ENCODE measurements around the gene RAB40C.

The RAB40C gene

DNA sequence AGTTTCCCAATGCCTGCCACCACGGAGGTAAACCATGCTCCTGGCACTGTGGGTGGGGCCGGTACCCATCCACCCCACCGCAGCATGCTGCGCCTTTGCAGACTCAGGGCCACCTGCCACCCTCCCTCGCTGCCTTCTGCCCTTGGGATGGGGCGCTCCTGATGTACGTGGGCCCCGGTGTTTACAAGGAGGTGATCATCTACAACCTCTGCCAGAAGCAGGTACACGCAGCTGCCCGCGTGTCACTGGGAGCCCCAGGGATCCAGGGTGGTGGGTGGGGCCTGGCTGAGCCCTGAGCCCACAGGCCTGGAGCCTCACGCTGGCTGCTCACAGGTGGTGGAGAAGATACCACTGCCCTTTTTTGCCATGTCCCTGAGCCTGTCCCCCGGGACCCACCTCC, 76.7 kb downstream of the RAB40C start:
- in situ Hi-C loops (cut with HindIII; ENCODE audit: low sequenced_read_pairs): no loop called here

DNA sequence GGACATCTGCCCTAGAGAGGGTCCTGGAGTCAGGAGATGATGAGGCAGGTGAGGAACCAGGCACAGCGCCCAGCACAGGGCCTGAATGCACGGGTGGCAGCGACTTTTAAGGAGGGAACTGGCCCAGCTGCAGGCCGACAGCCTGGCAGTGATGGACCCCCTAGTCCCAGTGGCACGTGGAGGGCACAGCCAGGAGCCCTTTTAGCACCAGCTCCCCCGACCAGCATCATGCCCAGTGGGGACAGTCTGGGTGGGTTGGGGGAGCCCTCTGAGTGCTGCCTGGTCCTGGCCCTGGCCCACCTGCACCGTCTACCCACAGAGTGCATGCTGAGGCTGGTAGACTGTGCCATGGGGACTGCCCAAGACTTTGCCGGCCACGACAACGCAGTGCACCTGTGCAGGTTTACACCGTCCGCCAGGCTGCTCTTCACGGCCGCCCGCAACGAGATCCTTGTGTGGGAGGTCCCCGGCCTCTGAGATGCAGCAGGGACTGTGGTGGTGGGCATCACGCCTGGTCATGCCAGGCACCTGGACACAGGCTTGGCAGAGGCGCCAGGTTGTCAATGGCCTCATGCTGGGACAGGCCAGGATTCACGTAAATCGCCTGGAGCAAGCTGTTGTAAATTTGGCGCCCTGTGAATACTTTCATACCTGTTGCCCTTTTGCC, 77.4 kb downstream of the RAB40C start:
- in situ Hi-C loops (cut with HindIII; ENCODE audit: low sequenced_read_pairs): no loop called here

DNA sequence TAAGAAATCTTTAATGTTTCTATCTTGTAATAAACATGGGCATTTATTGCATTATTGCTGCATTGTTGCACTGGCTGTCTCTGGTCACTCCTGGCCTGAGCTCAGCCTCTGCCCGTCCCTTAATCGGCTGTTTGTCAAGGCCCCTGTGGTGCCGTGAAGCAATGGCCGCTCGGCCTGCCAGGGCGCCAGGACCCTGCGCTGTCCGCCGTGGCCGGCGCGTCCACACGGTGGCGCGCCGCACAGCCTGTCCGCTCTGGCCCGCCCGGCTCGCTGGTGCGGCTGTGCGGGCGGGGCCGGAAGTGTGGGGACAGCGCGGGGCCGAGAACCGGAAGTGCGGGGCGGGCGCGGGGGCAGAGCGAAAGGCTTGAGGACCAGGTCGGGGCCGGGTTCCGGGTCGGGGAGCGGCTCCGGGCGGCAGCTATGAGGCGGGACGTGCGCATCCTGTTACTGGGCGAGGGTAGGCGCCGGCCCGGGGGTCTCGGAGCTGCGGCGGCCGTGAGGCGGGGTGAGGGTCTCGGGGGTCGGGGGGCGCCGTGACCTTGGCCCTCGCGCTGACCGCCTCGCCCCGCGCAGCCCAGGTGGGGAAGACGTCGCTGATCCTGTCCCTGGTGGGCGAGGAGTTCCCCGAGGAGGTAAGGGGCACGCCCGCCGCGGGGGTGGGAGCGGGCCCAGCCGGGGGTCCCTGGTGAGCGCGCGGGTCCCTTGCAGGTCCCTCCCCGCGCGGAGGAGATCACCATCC, 78.1 kb downstream of the RAB40C start, which contains the start of gene RHOT2:
TSS of gene RHOT2 (plus strand) at position 353 of the 739 bp plus-strand sequence. CDS start at position 421, 68 bp downstream.
- in situ Hi-C loops (cut with HindIII; ENCODE audit: low sequenced_read_pairs): no loop called here

DNA sequence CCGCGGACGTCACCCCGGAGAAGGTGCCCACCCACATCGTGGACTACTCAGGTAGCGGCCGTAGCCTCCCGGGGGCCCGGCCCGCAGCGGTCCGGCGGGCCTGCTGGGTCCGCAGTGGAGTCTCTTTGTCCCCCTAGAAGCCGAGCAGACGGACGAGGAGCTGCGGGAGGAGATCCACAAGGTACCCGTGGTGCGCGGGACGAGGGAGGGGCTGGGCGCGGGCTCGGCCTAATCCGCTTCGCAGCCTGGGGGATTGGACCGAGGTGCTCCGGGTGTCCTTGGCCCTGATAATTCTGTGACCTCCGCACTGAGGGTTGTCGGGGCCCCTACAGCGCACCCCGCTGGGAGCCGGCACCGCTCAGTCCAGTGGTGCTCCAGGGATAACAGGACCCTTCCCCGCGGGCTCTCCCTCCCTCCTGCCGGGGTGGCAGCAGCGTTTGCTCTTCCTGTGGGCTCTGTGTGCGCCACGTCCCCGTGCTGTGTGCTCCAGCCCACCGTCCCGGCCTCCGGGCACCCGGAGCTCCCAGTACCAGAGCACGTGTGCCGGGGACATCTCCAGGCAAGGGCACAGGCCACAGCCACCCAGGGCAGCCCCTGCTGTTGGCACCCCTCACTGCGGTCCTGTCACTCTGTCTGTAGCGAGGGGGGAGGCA, 78.8 kb downstream of the RAB40C start:
- in situ Hi-C loops (cut with HindIII; ENCODE audit: low sequenced_read_pairs): no loop called here

DNA sequence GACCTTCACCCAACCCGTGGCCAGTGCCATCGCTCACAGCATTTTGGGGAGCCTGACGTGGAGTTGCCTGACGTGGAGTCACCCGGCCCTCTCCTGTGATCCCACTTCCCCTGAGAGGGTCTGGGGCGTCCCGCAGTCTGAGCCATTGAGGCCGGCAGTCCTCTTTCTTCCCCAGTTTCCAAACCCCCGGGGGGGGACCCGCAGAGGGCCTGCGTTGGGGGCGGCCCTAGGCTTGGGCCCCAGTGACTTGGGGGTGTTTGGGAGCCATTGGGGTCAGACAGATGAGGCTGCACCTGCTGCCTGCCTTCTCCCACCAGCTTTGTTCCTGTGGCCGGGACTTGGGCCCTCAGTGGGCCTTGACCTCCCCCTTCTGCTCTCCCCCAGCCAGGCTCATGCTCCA, 79.8 kb downstream of the RAB40C start:
- in situ Hi-C loops (cut with HindIII; ENCODE audit: low sequenced_read_pairs): no loop called here

DNA sequence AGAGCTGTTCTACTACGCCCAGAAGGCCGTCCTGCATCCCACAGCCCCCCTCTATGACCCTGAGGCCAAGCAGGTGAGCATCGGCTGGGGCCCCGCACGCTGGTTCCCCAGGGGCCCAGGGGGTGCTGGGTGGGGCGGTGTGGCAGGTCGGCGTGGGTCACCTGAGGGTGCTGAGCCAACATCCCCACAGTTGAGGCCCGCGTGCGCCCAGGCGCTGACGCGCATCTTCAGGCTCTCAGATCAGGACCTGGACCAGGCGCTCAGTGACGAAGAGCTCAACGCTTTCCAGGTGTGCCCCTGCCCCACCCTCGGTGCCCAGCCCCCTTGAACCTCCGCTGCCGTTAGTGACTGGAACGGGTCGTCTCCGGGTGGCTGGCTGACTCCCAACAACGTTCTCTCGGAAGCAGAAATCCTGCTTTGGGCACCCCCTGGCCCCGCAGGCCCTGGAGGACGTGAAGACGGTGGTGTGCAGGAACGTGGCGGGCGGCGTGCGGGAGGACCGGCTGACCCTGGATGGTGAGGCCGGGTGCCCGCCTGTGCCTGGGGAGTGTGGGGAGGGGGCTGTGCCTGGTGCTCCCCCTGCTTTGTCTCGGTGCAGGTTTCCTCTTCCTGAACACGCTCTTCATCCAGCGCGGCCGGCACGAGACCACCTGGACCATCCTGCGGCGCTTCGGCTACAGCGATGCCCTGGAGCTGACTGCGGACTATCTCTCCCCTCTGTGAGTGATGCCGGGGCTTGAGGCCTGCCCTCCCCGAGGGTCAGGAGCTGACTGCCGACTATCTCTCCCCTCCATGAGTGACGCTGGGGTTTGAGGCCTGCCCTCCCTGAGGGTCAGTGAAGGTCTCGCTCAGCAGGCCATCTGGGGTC, 80.9 kb downstream of the RAB40C start:
- in situ Hi-C loops (cut with HindIII; ENCODE audit: low sequenced_read_pairs): no loop called here

DNA sequence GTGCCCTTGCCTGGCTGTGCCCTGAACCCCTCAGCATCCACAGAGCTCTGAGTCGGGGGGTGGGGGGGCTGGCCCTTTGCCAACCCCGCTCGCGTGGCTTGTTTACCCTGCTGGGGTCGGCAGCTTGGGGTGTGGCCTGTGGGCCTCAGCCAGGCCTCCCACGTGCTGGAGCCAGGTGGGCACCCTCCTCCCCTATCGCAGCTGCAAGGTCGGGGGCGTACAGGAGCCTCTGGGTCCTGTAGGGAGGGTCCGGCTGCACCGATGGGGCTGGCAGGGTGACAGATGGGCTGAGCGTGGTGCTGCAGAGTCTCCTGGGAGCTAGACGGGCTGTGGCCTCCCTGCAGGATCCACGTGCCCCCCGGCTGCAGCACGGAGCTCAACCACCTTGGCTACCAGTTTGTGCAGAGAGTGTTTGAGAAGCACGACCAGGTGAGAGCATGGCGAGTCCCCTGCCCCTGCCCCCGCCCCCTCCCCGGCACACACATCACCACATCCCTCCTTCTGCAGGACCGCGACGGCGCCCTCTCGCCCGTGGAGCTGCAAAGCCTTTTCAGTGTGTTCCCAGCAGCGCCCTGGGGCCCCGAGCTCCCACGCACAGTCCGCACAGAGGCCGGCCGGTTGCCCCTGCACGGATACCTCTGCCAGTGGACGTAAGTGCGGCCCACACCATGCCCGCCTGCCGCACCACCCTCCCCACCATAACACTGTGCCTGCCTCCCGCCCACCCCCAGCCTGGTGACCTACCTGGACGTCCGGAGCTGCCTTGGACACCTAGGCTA, 81.7 kb downstream of the RAB40C start:
- in situ Hi-C loops (cut with HindIII; ENCODE audit: low sequenced_read_pairs): no loop called here

DNA sequence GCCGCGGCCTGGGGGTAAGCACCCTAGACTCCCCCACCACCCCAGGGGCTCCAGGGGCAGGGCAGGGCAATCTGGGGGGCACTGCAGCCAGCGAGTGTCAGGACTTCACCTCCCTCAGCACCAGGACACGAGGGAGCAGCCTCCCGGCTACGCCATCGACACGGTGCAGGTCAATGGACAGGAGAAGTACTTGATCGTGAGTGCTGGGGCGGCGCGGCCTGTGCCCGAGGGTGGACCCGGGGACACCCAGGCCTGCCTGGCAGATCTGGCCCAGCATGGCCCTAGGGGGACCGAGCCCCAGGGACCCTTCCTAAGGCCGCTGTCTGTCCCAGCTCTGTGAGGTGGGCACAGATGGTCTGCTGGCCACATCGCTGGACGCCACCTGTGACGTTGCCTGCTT, 82.5 kb downstream of the RAB40C start:
- in situ Hi-C loops (cut with HindIII; ENCODE audit: low sequenced_read_pairs): no loop called here

DNA sequence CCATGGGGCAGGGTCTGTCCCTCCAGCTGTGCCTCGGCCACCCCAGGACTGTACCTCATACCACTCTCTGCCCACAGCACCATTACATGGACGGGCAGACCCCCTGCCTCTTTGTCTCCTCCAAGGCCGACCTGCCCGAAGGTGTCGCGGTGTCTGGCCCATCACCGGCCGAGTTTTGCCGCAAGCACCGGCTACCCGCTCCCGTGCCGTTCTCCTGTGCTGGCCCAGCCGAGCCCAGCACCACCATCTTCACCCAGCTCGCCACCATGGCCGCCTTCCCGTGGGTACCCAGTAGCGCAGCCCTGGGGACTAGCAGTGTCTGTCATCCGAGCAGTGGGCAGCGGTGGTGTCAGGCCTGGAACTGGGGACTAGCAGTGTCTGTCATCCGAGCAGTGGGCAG, 83.0 kb downstream of the RAB40C start:
- in situ Hi-C loops (cut with HindIII; ENCODE audit: low sequenced_read_pairs): no loop called here

DNA sequence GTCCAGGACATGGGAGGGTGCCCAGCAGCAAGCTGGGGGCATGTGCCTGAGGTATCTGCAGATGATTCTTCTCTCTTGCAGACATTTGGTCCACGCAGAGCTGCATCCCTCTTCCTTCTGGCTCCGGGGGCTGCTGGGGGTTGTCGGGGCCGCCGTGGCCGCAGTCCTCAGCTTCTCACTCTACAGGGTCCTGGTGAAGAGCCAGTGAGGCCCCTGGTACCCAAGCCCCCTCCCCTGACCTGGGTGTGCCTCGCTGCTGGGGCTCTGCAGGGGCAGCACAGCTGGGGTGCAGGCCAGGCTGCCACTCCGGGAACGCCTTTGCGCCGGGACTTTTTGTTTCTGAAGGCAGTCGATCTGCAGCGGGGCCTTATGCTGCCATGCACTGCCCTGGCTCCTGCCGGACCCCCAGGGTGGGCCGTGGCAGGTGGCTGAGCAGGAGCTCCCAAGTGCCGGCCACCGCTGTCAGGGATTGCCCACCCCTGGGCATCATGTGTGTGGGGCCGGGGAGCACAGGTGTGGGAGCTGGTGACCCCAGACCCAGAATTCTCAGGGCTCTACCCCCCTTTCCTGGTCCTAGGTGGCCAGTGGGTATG, 83.6 kb downstream of the RAB40C start:
- in situ Hi-C loops (cut with HindIII; ENCODE audit: low sequenced_read_pairs): no loop called here

DNA sequence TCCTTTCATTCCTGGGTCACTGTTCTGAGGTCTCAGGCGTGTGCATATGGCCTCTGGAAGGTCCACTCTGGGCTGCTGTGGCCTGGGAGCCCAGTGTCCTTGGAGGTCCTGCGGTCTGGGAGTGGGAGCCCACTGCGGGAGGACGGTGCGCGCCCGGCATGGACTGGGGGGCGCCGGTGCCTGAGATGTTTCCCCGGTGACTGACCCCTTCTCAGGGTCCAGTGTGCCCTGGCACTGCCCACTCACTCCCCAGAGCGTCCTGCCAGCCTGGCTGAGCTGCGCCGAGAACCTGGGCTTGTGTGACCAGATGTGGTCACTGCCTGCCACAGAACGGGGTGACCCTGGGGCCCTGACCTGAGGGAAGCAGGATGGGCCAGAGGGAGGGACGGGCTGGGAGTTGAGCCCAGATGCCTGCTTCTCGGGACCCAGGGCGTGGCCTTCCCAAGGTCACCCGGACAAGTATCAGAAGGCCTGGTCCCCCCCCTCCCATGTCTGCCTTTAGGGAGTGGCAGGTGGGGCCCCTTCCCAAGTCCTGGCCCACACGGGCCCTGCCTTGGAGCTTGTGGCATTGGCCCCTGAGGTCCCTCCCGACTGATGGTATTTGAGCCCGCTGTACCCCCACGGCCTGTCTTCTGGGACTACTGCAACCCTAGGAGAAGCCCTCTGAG, 84.5 kb downstream of the RAB40C start:
- in situ Hi-C loops (cut with HindIII; ENCODE audit: low sequenced_read_pairs): no loop called here

DNA sequence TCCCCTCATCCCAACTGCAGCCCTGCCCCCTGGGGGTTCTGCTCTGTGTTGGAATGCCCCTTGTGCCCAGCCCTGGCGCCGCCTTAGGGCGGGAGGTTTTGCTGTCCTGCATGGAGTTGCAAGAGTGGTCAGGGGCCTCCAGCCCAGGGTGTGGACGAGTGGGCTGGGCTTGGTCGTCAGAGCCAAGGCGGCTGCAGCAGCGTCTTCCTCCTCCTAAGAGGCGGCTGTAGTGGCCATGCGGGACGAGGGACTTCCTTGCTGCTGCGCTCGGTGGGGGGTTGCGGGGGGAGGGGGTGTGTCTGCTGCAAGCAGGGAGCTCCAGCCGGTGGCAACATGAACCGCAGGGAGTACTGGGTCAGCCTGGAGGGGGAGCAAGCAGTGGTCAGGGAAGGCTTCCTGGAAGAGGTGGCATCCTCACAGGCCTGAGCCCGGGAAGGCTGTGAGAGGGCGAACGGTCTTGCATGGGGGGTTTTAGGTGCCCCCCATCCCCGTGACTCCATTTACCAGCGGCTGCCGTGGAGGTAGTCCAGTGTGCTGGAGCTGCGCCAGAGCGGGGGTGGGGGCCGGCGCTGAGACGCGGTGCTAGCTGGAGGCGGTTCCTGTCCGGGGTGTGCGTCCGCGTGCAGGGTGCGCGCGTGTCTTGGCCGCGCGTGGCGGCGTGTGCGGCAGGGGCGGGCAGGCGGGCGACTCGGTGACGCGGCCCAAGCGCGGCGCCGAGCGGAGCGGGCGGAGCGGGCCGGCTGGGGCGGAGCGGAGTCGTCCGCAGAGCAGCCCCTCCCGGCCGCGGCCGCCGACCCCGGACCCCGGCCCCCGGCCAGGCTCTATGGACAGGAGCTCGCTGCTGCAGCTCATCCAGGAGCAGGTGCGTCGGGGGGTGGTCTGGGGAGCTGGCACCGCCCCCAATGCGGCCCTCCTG, 85.4 kb downstream of the RAB40C start, which contains the start of gene RHBDL1:
TSS of gene RHBDL1 (plus strand) at position 704 of the 916 bp plus-strand sequence. CDS start at position 824, 120 bp downstream.
- in situ Hi-C loops (cut with HindIII; ENCODE audit: low sequenced_read_pairs): no loop called here

DNA sequence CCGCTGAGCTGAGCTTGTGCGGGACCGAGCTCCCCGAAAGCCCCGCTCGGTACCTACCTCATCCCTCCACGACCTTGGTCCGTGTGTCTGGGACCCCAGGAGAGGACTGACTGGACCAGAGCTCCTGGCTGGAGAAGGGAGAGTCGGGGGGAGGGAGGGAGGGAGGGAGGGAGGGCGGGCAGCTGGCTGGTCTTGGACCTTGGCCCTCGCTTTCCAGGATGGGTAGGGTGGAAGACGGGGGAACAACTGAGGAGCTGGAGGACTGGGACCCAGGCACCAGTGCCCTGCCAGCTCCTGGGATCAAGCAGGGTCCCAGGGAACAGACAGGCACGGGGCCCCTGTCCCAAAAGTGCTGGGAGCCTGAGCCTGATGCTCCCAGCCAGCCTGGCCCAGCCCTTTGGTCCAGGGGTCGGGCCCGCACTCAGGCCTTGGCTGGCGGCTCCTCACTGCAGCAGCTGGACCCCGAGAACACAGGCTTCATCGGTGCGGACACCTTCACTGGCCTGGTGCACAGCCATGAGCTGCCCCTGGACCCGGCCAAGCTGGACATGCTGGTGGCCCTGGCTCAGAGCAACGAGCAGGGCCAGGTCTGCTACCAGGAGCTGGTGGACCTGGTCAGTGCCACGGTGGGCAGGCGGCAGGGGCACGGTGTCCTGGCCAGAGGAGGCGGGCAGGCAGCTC, 86.2 kb downstream of the RAB40C start:
- in situ Hi-C loops (cut with HindIII; ENCODE audit: low sequenced_read_pairs): no loop called here

DNA sequence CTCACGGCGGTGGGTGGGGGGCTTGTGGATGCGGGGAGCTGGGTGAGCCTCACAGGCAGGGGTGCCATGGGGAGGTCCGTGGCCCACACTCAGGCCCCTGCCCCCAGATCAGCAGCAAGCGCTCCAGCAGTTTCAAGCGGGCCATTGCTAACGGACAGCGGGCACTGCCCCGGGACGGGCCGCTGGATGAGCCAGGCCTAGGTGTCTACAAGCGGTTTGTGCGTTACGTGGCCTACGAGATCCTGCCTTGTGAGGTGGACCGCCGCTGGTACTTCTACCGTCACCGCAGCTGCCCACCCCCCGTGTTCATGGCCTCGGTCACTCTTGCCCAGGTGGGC, 86.7 kb downstream of the RAB40C start:
- in situ Hi-C loops (cut with HindIII; ENCODE audit: low sequenced_read_pairs): no loop called here

DNA sequence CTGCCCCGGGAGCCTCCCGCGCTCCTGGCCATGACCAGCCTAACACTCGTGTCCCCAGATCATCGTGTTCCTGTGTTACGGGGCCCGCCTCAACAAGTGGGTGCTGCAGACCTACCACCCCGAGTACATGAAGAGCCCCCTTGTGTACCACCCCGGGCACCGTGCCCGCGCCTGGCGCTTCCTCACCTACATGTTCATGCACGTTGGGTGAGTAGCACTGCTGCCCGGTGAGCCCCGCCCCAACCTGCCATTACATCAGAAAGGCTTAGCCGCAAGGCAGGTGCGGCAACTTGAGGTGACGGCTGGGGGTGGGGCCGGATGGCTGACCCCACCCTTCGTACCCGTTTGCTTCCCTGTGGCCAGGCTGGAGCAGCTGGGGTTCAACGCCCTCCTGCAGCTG, 87.0 kb downstream of the RAB40C start:
- in situ Hi-C loops (cut with HindIII; ENCODE audit: low sequenced_read_pairs): no loop called here

DNA sequence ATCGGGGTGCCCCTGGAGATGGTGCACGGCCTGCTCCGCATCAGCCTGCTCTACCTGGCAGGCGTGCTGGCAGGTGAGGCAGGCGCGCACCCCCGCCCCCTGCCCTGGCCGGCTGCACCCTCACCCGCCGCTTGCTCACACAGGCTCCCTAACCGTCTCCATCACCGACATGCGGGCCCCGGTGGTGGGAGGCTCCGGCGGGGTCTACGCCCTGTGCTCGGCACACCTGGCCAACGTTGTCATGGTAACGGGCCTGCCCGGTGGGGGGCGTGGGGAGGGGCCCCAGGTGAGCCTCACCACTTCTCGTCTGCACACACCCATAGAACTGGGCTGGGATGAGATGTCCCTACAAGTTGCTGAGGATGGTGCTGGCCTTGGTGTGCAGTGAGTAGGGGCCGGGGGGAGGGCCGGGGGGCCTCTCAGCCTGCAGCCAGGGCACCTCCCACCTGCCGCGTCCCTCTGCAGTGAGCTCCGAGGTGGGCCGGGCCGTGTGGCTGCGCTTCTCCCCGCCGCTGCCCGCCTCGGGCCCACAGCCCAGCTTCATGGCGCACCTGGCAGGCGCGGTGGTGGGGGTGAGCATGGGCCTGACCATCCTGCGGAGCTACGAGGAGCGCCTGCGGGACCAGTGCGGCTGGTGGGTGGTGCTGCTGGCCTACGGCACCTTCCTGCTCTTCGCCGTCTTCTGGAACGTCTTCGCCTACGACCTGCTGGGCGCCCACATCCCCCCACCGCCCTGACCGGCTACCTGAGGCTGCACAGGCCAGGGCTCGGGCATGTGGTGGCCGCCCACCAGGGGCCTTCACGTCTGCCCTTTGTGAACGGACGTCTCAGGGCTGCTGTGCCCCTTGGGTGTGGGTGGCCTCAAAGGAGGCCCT, 87.7 kb downstream of the RAB40C start:
- in situ Hi-C loops (cut with HindIII; ENCODE audit: low sequenced_read_pairs): no loop called here

All from DLD1 (cell line).